Fibroblast of lung (primary cell): ENCODE results near the gene ATP5F1E. TPM values are rescaled to one million over a fixed set of nuclear protein-coding genes. Genes with fewer than 3 reads are reported as not detected.
A peak's percentile ranks its signal among the peaks of the same experiment; 100 is the strongest.

Source experiments
- DNase-seq, 2 donors: peaks; one replicate each; pipeline versions ENCODE4 v3.0.0 to v3.0.0-alpha.2; 2010; ENCODE audit warnings: low read depth in 2 of 2
- H2AFZ ChIP-seq: 2 replicates; pipeline ENCODE4 v1.5.1; 2012; ENCODE audit warnings: low read length, control low read depth, inconsistent platforms
- H3K27ac ChIP-seq: 2 replicates; pipeline ENCODE4 v1.5.1; 2011; ENCODE audit warnings: low read length, control low read depth; ENCODE audit not compliant: insufficient read depth
- H3K27me3 ChIP-seq: 2 replicates; pipeline ENCODE4 v1.5.1; 2011; ENCODE audit warnings: mild to moderate bottlenecking, low read length; ENCODE audit not compliant: control insufficient read depth, insufficient read depth
- H3K36me3 ChIP-seq: 2 replicates; pipeline ENCODE4 v1.5.1; 2011; ENCODE audit warnings: low read length; ENCODE audit not compliant: control insufficient read depth, insufficient read depth
- H3K4me1 ChIP-seq: 2 replicates; pipeline ENCODE4 v1.5.1; 2011; ENCODE audit warnings: low read length; ENCODE audit not compliant: control insufficient read depth, insufficient read depth; ENCODE audit errors: extremely low read depth
- H3K4me2 ChIP-seq: 2 replicates; pipeline ENCODE4 v1.5.1; 2011; ENCODE audit warnings: low read length, control low read depth; ENCODE audit not compliant: insufficient read depth; ENCODE audit errors: extremely low read depth
- H3K4me3 ChIP-seq, 4 experiments: fragments of 200-600 bp in 1 of 4; sonication (generic) in 1 of 4; replicated peaks in 1 of 4; 2 replicates each; pipeline ENCODE4 v1.5.1; 2011 to 2016; ENCODE audit warnings: low read length in 4 of 4, low read depth in 3 of 4, mild to moderate bottlenecking in 3 of 4, control low read depth in 2 of 4, inconsistent platforms in 1 of 4, mixed read lengths in 1 of 4; ENCODE audit not compliant: insufficient read depth in 1 of 4; ENCODE audit errors: control extremely low read depth in 1 of 4
- H3K79me2 ChIP-seq: 2 replicates; pipeline ENCODE4 v1.5.1; 2012; ENCODE audit warnings: mild to moderate bottlenecking, low read length, inconsistent platforms; ENCODE audit not compliant: control insufficient read depth, insufficient read depth
- H3K9ac ChIP-seq: 2 replicates; pipeline ENCODE4 v1.5.1; 2011; ENCODE audit warnings: mild to moderate bottlenecking, low read length, control low read depth; ENCODE audit not compliant: insufficient read depth
- H3K9me3 ChIP-seq: 2 replicates; pipeline ENCODE4 v1.5.1; 2012; ENCODE audit warnings: low read depth, low read length; ENCODE audit not compliant: control insufficient read depth, insufficient read depth
- H4K20me1 ChIP-seq: 2 replicates; pipeline ENCODE4 v1.5.1; 2011; ENCODE audit warnings: low read length; ENCODE audit not compliant: control insufficient read depth, insufficient read depth; ENCODE audit errors: extremely low read depth
- CTCF ChIP-seq, 2 donors: IDR thresholded peaks in 1 of 2; conservative IDR thresholded peaks in 1 of 2; 1 replicate in 1 of 2; 2 replicates in 1 of 2; pipeline ENCODE4 v1.5.1; 2011 to 2012; ENCODE audit warnings: low read length in 2 of 2, control low read depth in 1 of 2, inconsistent platforms in 1 of 2, low read depth in 1 of 2, mild to moderate bottlenecking in 1 of 2
- EZH2 ChIP-seq: IDR thresholded peaks from 2 replicates; pipeline ENCODE4 v1.5.1; 2012; ENCODE audit warnings: low read length, control low read depth, mild to moderate bottlenecking; ENCODE audit errors: missing control alignments
- polyA plus RNA-seq, 2 donors: library from polyadenylated mRNA; depleted of rRNA in 1 of 2; stranded (reverse) in 1 of 2; unstranded in 1 of 2; fragments of >200 nt; gene quantifications; 2 replicates each; pipeline ENCODE4 v1.2.1, GENCODE V29; 2011 to 2012; ENCODE audit warnings: missing spikeins in 1 of 2
- total RNA-seq: library from RNA; depleted of rRNA; stranded (reverse); fragments of >200 nt; gene quantifications from 2 replicates; pipeline ENCODE4 v1.2.1, GENCODE V29; 2014

ATP5F1E gene
- total and polyA plus RNA-seq, 2 donors (not counting 1 experiment from before 2014, with no cell fraction given) = 37.8 to 56.5 TPM

- DNase-seq = peak; percentile 69 to 82
- peak within 1 kb of the TSS; percentile 51 for H3K27ac ChIP-seq
- TF ChIP-seq EZH2 (no peak), CTCF (conservative IDR thresholded peaks at IDR 0.05 in 1 of 2, IDR thresholded peaks at IDR 0.05 in 1 of 2; ENCODE audit: low read depth in 1 of 2, low read length in 2 of 2) (no peak)
- H3K27me3 ChIP-seq = no peaks in the 10 kb centered on the region
- peak within 1 kb of the TSS; percentile 68 to 98 (median 78) for H3K4me3 ChIP-seq
- H2AFZ ChIP-seq = peak within 1 kb of the TSS; percentile 85
- H3K9ac ChIP-seq = peak within 1 kb of the TSS; percentile 79
- H3K36me3 ChIP-seq = no peaks in the 10 kb centered on the region
- peaks cover 36% of the 10 kb centered on the region for H3K79me2 ChIP-seq
- H3K9me3 ChIP-seq = no peaks in the 10 kb centered on the region
- no peaks in the 10 kb centered on the region for H3K4me1 ChIP-seq
- peak within 1 kb of the TSS; percentile 81 for H3K4me2 ChIP-seq
- no peaks in the 10 kb centered on the region for H4K20me1 ChIP-seq
These were observed 51.2 kb downstream of the ATP5F1E start, which contains the start of gene NELFCD for GRCh38 chr20:58980711-58981627. TSS of gene NELFCD (plus strand) at chr20:58981256. CDS start at chr20:58981310, 54 bp downstream.

GRCh38 chr20:58978351-58979190, 53.6 kb downstream of the ATP5F1E start:
- no peak overlapping the region for H3K4me2 ChIP-seq
- DNase-seq = no peak
- peaks cover 18% of the 10 kb centered on the region for H3K79me2 ChIP-seq
- H4K20me1 ChIP-seq = no peaks in the 10 kb centered on the region
- H3K4me1 ChIP-seq = no peaks in the 10 kb centered on the region
- H2AFZ ChIP-seq = no peak overlapping the region
- H3K36me3 ChIP-seq = no peaks in the 10 kb centered on the region
- no peaks in the 10 kb centered on the region for H3K27me3 ChIP-seq
- no peak overlapping the region for H3K27ac ChIP-seq
- no peaks in the 10 kb centered on the region for H3K9me3 ChIP-seq
- TF ChIP-seq EZH2 (no peak), CTCF (conservative IDR thresholded peaks at IDR 0.05 in 1 of 2, IDR thresholded peaks at IDR 0.05 in 1 of 2; ENCODE audit: low read depth in 1 of 2, low read length in 2 of 2) (no peak)
- no peak overlapping the region for H3K4me3 ChIP-seq
- H3K9ac ChIP-seq = no peak overlapping the region
